ENCODE data around the gene ST7. TPM values are rescaled to one million over a fixed set of nuclear protein-coding genes. Genes with fewer than 3 reads are reported as not detected.

ST7 gene
- total RNA-seq, 2 donors from 2014 or later, result 24.6 to 34.3 TPM

- Histone ChIP-seq H3K4me3 (no peak overlapping the region), H3K27ac (no peak overlapping the region), H3K36me3 (replicated peaks in 1 of 2; ENCODE audit: insufficient read depth in 1 of 2, low read depth in 2 of 2) (no peaks in the 10 kb centered on the region), H3K4me1 (no peaks in the 10 kb centered on the region), H3K27me3 (no peaks in the 10 kb centered on the region), H3K9me3 (no peaks in the 10 kb centered on the region)
- WGBS, 2 donors, result 88 to 91% methylated on average over 2 of the region's 2 CpGs
- intact Hi-C loops (cut with DNase I), result no loop called here
- no peak for DNase-seq
- no peak for ATAC-seq
- no peak for TF ChIP-seq CTCF (IDR thresholded peaks at IDR 0.05)
- no peak for TF ChIP-seq POLR2A (IDR thresholded peaks at IDR 0.05)
Observed at GRCh38 chr7:117143580-117143979, 190.3 kb downstream of the ST7 start.

DNA sequence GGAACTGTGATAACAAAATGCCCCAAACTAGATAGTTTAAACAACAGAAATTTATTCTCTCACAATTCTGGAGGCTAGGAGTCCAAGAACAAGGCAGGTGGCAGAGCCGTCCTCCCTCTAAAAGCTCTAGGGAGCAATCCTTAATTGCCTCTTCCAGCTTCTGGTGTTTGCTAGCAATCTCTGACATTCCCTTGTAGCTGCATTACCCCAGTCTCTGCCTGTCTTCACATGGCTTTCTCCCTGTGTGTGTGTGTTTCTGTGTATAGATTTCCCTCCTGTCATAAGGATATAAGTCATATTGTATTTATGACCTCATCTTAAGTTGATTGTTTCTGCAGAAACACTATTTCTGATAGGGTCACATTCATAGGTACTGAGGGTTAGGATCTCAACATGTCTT, 192.0 kb downstream of the ST7 start:
- TF ChIP-seq CTCF (IDR thresholded peaks at IDR 0.05) (no peak), POLR2A (IDR thresholded peaks at IDR 0.05) (no peak)
- Histone ChIP-seq H3K4me3 (no peak overlapping the region), H3K9me3 (no peaks in the 10 kb centered on the region), H3K27me3 (no peaks in the 10 kb centered on the region), H3K4me1 (no peaks in the 10 kb centered on the region), H3K36me3 (replicated peaks in 1 of 2; ENCODE audit: insufficient read depth in 1 of 2, low read depth in 2 of 2) (no peaks in the 10 kb centered on the region), H3K27ac (no peak overlapping the region)
- ATAC-seq (no peak), DNase-seq (no peak)
- intact Hi-C loops (cut with DNase I), result no loop called here
- WGBS, 2 donors, result 87 to 94% methylated on average over 1 of the region's 1 CpG

- Histone ChIP-seq H3K36me3 (replicated peaks in 1 of 2; ENCODE audit: insufficient read depth in 1 of 2, low read depth in 2 of 2) (no peaks in the 10 kb centered on the region), H3K27ac (no peak overlapping the region), H3K9me3 (no peaks in the 10 kb centered on the region), H3K27me3 (no peaks in the 10 kb centered on the region), H3K4me1 (no peaks in the 10 kb centered on the region), H3K4me3 (no peak overlapping the region)
- DNase-seq (no peak), ATAC-seq (no peak)
- 90 to 96% methylated on average over 1 of the region's 1 CpG for WGBS, 2 donors
- TF ChIP-seq POLR2A (IDR thresholded peaks at IDR 0.05) (no peak), CTCF (IDR thresholded peaks at IDR 0.05) (no peak)
- intact Hi-C loops (cut with DNase I), result no loop called here
Observed at GRCh38 chr7:117146059-117146458, 192.8 kb downstream of the ST7 start.

DNA sequence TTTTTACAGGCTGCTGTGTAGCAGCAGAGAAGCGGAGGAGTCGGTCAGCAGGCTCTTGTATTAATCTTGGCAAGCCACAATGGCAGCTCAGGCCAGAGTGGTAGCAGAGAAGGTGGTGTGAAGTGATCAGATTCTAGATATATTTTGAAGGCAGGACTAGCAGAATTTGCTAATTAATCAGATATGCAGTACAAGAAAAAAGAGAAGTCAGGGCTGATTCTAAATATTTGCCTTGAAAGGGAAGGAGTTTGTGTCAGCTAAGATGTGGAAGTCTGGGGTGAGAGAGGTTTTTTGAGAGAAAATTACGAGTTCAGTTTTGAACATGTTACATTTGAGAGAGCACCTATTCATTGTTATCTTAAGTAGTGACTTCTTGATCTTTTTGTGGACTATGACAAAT, 193.2 kb downstream of the ST7 start:
- no peak for ATAC-seq
- H3K27me3 ChIP-seq, result no peaks in the 10 kb centered on the region
- H3K4me1 ChIP-seq, result no peaks in the 10 kb centered on the region
- intact Hi-C loops (cut with DNase I), result no loop called here
- H3K9me3 ChIP-seq, result no peaks in the 10 kb centered on the region
- H3K27ac ChIP-seq, result no peak overlapping the region
- no peaks in the 10 kb centered on the region for H3K36me3 ChIP-seq (replicated peaks in 1 of 2; ENCODE audit: insufficient read depth in 1 of 2, low read depth in 2 of 2)
- WGBS, 2 donors, result 86 to 88% methylated on average over 3 of the region's 3 CpGs
- H3K4me3 ChIP-seq, result no peak overlapping the region
- TF ChIP-seq CTCF (IDR thresholded peaks at IDR 0.05) (no peak), POLR2A (IDR thresholded peaks at IDR 0.05) (no peak)
- no peak for DNase-seq

GRCh38 chr7:117148971-117149370, 195.7 kb downstream of the ST7 start:
- 84 to 85% methylated on average over 4 of the region's 4 CpGs for WGBS, 2 donors

More at GRCh38 chr7:117148971-117149370, 195.7 kb downstream of the ST7 start:
- Histone ChIP-seq H3K27ac (no peak overlapping the region), H3K9me3 (no peaks in the 10 kb centered on the region), H3K4me3 (no peak overlapping the region), H3K27me3 (no peaks in the 10 kb centered on the region), H3K4me1 (peaks cover 5% of the 10 kb centered on the region), H3K36me3 (replicated peaks in 1 of 2; ENCODE audit: insufficient read depth in 1 of 2, low read depth in 2 of 2) (no peaks in the 10 kb centered on the region)
- ATAC-seq (no peak), DNase-seq (no peak)
- intact Hi-C loops (cut with DNase I), result no loop called here
- TF ChIP-seq POLR2A (IDR thresholded peaks at IDR 0.05) (no peak), CTCF (IDR thresholded peaks at IDR 0.05) (no peak)
